ENCODE measurements around the gene NRAP. TPM values are rescaled to one million over a fixed set of nuclear protein-coding genes. Genes with fewer than 3 reads are reported as not detected.
A peak's percentile ranks its signal among the peaks of the same experiment; 100 is the strongest.

Gene NRAP
- total RNA-seq, 1 experiment from 2014 or later = 0.05 TPM

GRCh38 chr10:113704637-113705343, 40.9 kb upstream of the NRAP start:
- peak; percentile 71 to 76 for TF ChIP-seq CTCF (IDR thresholded peaks at IDR 0.05; ENCODE audit: insufficient read depth in 1 of 2, low read depth in 1 of 2, low read length in 1 of 2, severe bottlenecking in 1 of 2, unreplicated experiment in 1 of 2)
- DNase-seq = peak in 1 of 2 experiments; percentile 45
- no peaks in the 10 kb centered on the region for H3K4me1 ChIP-seq
- no peaks in the 10 kb centered on the region for H3K4me1 Mint-ChIP-seq (ENCODE audit: low read depth, unreplicated experiment)
- H3K36me3 ChIP-seq (ENCODE audit: control insufficient read depth, insufficient read depth, low read length) = no peaks in the 10 kb centered on the region
- no peaks in the 10 kb centered on the region for H3K9me3 ChIP-seq
- no peak overlapping the region for H3K4me3 ChIP-seq (ENCODE audit: low read depth, low read length)
- H3K4me3 Mint-ChIP-seq (ENCODE audit: unreplicated experiment) = no peak overlapping the region
- ChIA-PET CTCF (interaction anchor here (0.6 to 0.7 kb wide), 2 partner anchors 8 to 96 kb away, joined by 3 read pairs; no protein-coding TSS in a partner anchor), POLR2A (interaction anchor here (0.8 kb wide), 1 partner anchor 258 kb away, joined by 12 read pairs; no protein-coding TSS in a partner anchor)
- no TSS peak for BruUV-seq (replicated peaks)
- no peaks in the 10 kb centered on the region for H3K9me3 Mint-ChIP-seq (ENCODE audit: unreplicated experiment)
- no peak overlapping the region for H3K27ac Mint-ChIP-seq (ENCODE audit: unreplicated experiment)
- intact Hi-C loops (cut with micrococcal nuclease; ENCODE audit: unreplicated experiment) = loop anchor here (1.0 to 5.0 kb wide), 4 partner anchors 76 to 399 kb away; partner anchors contain the start of genes DCLRE1A and NHLRC2
- peaks cover 8% of the 10 kb centered on the region for H3K36me3 Mint-ChIP-seq (ENCODE audit: insufficient read depth, unreplicated experiment)
- no peaks in the 10 kb centered on the region for H3K27me3 Mint-ChIP-seq (ENCODE audit: insufficient read depth, unreplicated experiment)
- H3K27me3 ChIP-seq (replicated peaks; ENCODE audit: control insufficient read depth, insufficient read depth, low read length) = no peaks in the 10 kb centered on the region

GRCh38 chr10:113697595-113697994, 33.8 kb upstream of the NRAP start:
- Histone ChIP-seq H3K4me1 (no peaks in the 10 kb centered on the region), H3K27me3 (replicated peaks; ENCODE audit: control insufficient read depth, insufficient read depth, low read length) (no peaks in the 10 kb centered on the region), H3K4me3 (ENCODE audit: low read depth, low read length) (no peak overlapping the region), H3K36me3 (ENCODE audit: control insufficient read depth, insufficient read depth, low read length) (no peaks in the 10 kb centered on the region; the same call in 1 of the 2 replicates), H3K9me3 (peaks cover 2% of the 10 kb centered on the region; the same call in 1 of the 2 replicates)
- Mint-ChIP-seq H3K9me3 (ENCODE audit: unreplicated experiment) (peaks cover 17% of the 10 kb centered on the region), H3K27me3 (ENCODE audit: insufficient read depth, unreplicated experiment) (no peaks in the 10 kb centered on the region), H3K4me3 (ENCODE audit: unreplicated experiment) (no peak overlapping the region), H3K27ac (ENCODE audit: unreplicated experiment) (no peak overlapping the region), H3K4me1 (ENCODE audit: low read depth, unreplicated experiment) (no peaks in the 10 kb centered on the region), H3K36me3 (ENCODE audit: insufficient read depth, unreplicated experiment) (peaks cover 28% of the 10 kb centered on the region)
- intact Hi-C loops (cut with micrococcal nuclease; ENCODE audit: unreplicated experiment) = no loop called here
- BruUV-seq (replicated peaks) = no TSS peak
- no peak for DNase-seq
- ChIA-PET CTCF (no interaction called here), POLR2A (no interaction called here)
- TF ChIP-seq CTCF (IDR thresholded peaks at IDR 0.05; ENCODE audit: insufficient read depth in 1 of 2, low read depth in 1 of 2, low read length in 1 of 2, severe bottlenecking in 1 of 2, unreplicated experiment in 1 of 2) = no peak

GRCh38 chr10:113695691-113696090, 31.9 kb upstream of the NRAP start:
- Histone ChIP-seq H3K9me3 (peaks cover 4% of the 10 kb centered on the region; the same call in 1 of the 2 replicates), H3K4me1 (no peaks in the 10 kb centered on the region), H3K4me3 (ENCODE audit: low read depth, low read length) (no peak overlapping the region), H3K36me3 (ENCODE audit: control insufficient read depth, insufficient read depth, low read length) (no peaks in the 10 kb centered on the region; the same call in 1 of the 2 replicates), H3K27me3 (replicated peaks; ENCODE audit: control insufficient read depth, insufficient read depth, low read length) (no peaks in the 10 kb centered on the region)
- no peak overlapping the region for H3K27ac Mint-ChIP-seq (ENCODE audit: unreplicated experiment)
- BruUV-seq (replicated peaks) = no TSS peak
- H3K36me3 Mint-ChIP-seq (ENCODE audit: insufficient read depth, unreplicated experiment) = peaks cover 22% of the 10 kb centered on the region
- no peaks in the 10 kb centered on the region for H3K4me1 Mint-ChIP-seq (ENCODE audit: low read depth, unreplicated experiment)
- H3K4me3 Mint-ChIP-seq (ENCODE audit: unreplicated experiment) = no peak overlapping the region
- intact Hi-C loops (cut with micrococcal nuclease; ENCODE audit: unreplicated experiment) = no loop called here
- no peaks in the 10 kb centered on the region for H3K27me3 Mint-ChIP-seq (ENCODE audit: insufficient read depth, unreplicated experiment)
- POLR2A ChIA-PET = no interaction called here
- peaks cover 19% of the 10 kb centered on the region for H3K9me3 Mint-ChIP-seq (ENCODE audit: unreplicated experiment)
- TF ChIP-seq CTCF (IDR thresholded peaks at IDR 0.05; ENCODE audit: insufficient read depth in 1 of 2, low read depth in 1 of 2, low read length in 1 of 2, severe bottlenecking in 1 of 2, unreplicated experiment in 1 of 2) = no peak
- no peak for DNase-seq
- CTCF ChIA-PET = no interaction called here

All from Caco-2 (cell line).